Measurements from ENCODE around the gene ZNF611.
"Not testable (repeated sequence)": the region's sequence is repeated elsewhere in the genome, so short reads cannot be mapped to it uniquely, and the experiment has no call there.

The ZNF611 gene

GRCh38 chr19:52734893-52735661 lies at the start of gene ZNF611:
Gene ZNF611 (minus strand): TSS chr19:52735044. CDS start chr19:52715894, 19,150 bp downstream.
- DNase-seq, result peak; percentile 98

GRCh38 chr19:52782864-52783263 lies 48.0 kb upstream of the ZNF611 start:
- DNase-seq, result not testable (repeated sequence)

- DNase-seq, result no peak
These were observed 44.0 kb upstream of the ZNF611 start for GRCh38 chr19:52778811-52779210.

GRCh38 chr19:52756447-52756846 lies 21.6 kb upstream of the ZNF611 start:
- DNase-seq, result not testable (repeated sequence)

- DNase-seq, result no peak
These were observed 14.9 kb upstream of the ZNF611 start for GRCh38 chr19:52749780-52750179.

- peak; percentile 81 for DNase-seq
These were observed 13.6 kb upstream of the ZNF611 start for GRCh38 chr19:52748336-52748950.

- DNase-seq, result peak; percentile 93
These were observed 11.1 kb upstream of the ZNF611 start for GRCh38 chr19:52745919-52746318.

- no peak for DNase-seq
These were observed 8.2 kb upstream of the ZNF611 start for GRCh38 chr19:52743091-52743490.

- no peak for DNase-seq
These were observed 7.7 kb upstream of the ZNF611 start for GRCh38 chr19:52742516-52742915.

GRCh38 chr19:52741951-52742485 lies 7.2 kb upstream of the ZNF611 start:
- no peak for DNase-seq

- not testable (repeated sequence) for DNase-seq
These were observed 6.5 kb upstream of the ZNF611 start for GRCh38 chr19:52741371-52741770.

- DNase-seq, result no peak
These were observed 4.7 kb upstream of the ZNF611 start for GRCh38 chr19:52739576-52739975.

- DNase-seq, result peak; percentile 94
These were observed 890 bp upstream of the ZNF611 start for GRCh38 chr19:52735734-52736133.

- peak; percentile 65 for DNase-seq
These were observed 432 bp downstream of the ZNF611 start for GRCh38 chr19:52734331-52734892.

- not testable (repeated sequence) for DNase-seq
These were observed 8.8 kb downstream of the ZNF611 start for GRCh38 chr19:52726051-52726450.

- no peak for DNase-seq
These were observed 9.3 kb downstream of the ZNF611 start for GRCh38 chr19:52725528-52725961.

- DNase-seq, result peak; percentile 12
These were observed 9.9 kb downstream of the ZNF611 start for GRCh38 chr19:52724701-52725514.

- peak; percentile 75 for DNase-seq
These were observed 10.8 kb downstream of the ZNF611 start for GRCh38 chr19:52723907-52724598.

- no peak for DNase-seq
These were observed 12.5 kb downstream of the ZNF611 start for GRCh38 chr19:52722062-52723003.

- DNase-seq, result not testable (repeated sequence)
These were observed 14.3 kb downstream of the ZNF611 start for GRCh38 chr19:52720541-52720940.

GRCh38 chr19:52716522-52716921 lies 18.3 kb downstream of the ZNF611 start:
- no peak for DNase-seq
